ENCODE measurements around the gene CUL1.

DNA sequence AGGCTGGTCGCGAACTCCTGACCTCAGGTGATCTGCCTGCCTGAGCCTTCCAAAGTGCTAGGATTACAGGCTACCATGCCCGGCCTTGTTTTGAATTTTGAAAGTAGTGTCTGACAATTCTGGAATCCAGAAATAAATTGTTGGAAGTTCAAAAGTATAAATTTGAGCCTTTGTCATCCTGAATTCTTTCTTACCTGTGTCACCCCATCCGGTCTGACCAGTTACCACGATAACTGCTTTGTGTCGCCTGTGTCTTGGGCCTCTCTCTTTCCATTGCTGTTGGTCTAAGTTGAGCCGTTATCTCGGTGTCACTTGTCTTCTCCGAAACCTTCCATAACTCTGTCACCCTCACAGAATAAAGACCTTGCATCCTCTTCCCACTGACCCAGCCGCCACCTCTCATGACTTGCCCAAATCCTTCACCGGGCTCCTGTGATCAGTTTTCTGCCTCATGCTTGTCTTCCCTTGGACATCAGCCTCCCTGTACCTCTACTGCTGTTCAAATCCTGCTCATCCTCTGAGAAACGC lies 18.6 kb downstream of the CUL1 start:
- TF ChIP-seq, protein P1, sequence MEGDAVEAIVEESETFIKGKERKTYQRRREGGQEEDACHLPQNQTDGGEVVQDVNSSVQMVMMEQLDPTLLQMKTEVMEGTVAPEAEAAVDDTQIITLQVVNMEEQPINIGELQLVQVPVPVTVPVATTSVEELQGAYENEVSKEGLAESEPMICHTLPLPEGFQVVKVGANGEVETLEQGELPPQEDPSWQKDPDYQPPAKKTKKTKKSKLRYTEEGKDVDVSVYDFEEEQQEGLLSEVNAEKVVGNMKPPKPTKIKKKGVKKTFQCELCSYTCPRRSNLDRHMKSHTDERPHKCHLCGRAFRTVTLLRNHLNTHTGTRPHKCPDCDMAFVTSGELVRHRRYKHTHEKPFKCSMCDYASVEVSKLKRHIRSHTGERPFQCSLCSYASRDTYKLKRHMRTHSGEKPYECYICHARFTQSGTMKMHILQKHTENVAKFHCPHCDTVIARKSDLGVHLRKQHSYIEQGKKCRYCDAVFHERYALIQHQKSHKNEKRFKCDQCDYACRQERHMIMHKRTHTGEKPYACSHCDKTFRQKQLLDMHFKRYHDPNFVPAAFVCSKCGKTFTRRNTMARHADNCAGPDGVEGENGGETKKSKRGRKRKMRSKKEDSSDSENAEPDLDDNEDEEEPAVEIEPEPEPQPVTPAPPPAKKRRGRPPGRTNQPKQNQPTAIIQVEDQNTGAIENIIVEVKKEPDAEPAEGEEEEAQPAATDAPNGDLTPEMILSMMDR (IDR thresholded peaks at IDR 0.05): no peak
- no peak for TF ChIP-seq EP300 (IDR thresholded peaks at IDR 0.05)

Data from ovary (tissue), 3 donors.